ENCODE results near the gene RGL1.

Gene RGL1

GRCh38 chr1:183915625-183916510 lies 110.9 kb downstream of the RGL1 start (continued):
- no peak for TF ChIP-seq ZNF18 (tag by site-specific recombination; IDR thresholded peaks at IDR 0.05)
- TF ChIP-seq ZNF776 (tag by site-specific recombination; IDR thresholded peaks at IDR 0.05; ENCODE audit: borderline replicate concordance): no peak
- TF ChIP-seq ZNF202 (tag by site-specific recombination; IDR thresholded peaks at IDR 0.05; ENCODE audit: borderline replicate concordance): no peak

- TF ChIP-seq ZFP41 (tag by site-specific recombination; IDR thresholded peaks at IDR 0.05; ENCODE audit: borderline replicate concordance): no peak
- no peak for TF ChIP-seq ZNF843 (tag by site-specific recombination; IDR thresholded peaks at IDR 0.05)
- TF ChIP-seq ZBTB6 (tag by site-specific recombination; IDR thresholded peaks at IDR 0.05): no peak
- TF ChIP-seq ZNF768 (tag by site-specific recombination; IDR thresholded peaks at IDR 0.05): no peak
- no peak for TF ChIP-seq SCRT1 (tag by site-specific recombination; IDR thresholded peaks at IDR 0.05; ENCODE audit: borderline replicate concordance)
- TF ChIP-seq ZNF626 (tag by site-specific recombination; IDR thresholded peaks at IDR 0.05): no peak
- TF ChIP-seq ZNF335 (tag by site-specific recombination; conservative IDR thresholded peaks at IDR 0.05): no peak
- TF ChIP-seq ZNF596 (tag by site-specific recombination; IDR thresholded peaks at IDR 0.05): no peak
- TF ChIP-seq ZSCAN5A (tag by site-specific recombination; IDR thresholded peaks at IDR 0.05): no peak
- no peak for TF ChIP-seq ZNF423 (tag by site-specific recombination; IDR thresholded peaks at IDR 0.05)
- no peak for TF ChIP-seq ZNF529 (tag by site-specific recombination; IDR thresholded peaks at IDR 0.05; ENCODE audit: insufficient replicate concordance)
- TF ChIP-seq ZBTB44 (tag by site-specific recombination; IDR thresholded peaks at IDR 0.05): no peak
- TF ChIP-seq BCL11A (tag by site-specific recombination; IDR thresholded peaks at IDR 0.05; ENCODE audit: low read depth): no peak
- TF ChIP-seq ZNF274 (IDR thresholded peaks at IDR 0.05; ENCODE audit: low read length): no peak
- no peak for TF ChIP-seq ZNF274 (tag by site-specific recombination; IDR thresholded peaks at IDR 0.05; ENCODE audit: borderline replicate concordance)
- TF ChIP-seq WT1 (tag by site-specific recombination; IDR thresholded peaks at IDR 0.05): no peak
- no peak for TF ChIP-seq ZNF707 (tag by site-specific recombination; IDR thresholded peaks at IDR 0.05)
- TF ChIP-seq SETDB1 (IDR thresholded peaks at IDR 0.05; ENCODE audit: insufficient read length, low read length): no peak
- no peak for TF ChIP-seq ZBTB8A (tag by site-specific recombination; IDR thresholded peaks at IDR 0.05)
- TF ChIP-seq ZBTB10 (tag by site-specific recombination; IDR thresholded peaks at IDR 0.05): no peak
- no peak for TF ChIP-seq ZNF571 (tag by site-specific recombination; IDR thresholded peaks at IDR 0.05)
- Histone ChIP-seq H3K4me1 (ENCODE audit: control insufficient read depth, insufficient read depth, low read length) (no peaks in the 10 kb centered on the region), H3K27ac (ENCODE audit: extremely low read depth, low read depth, low read length) (no peak overlapping the region), H3K9me3 (ENCODE audit: control insufficient read depth, insufficient read depth, low read depth, low read length) (no peaks in the 10 kb centered on the region), H3K36me3 (ENCODE audit: control insufficient read depth in 2 of 2, insufficient read depth in 1 of 2, low read length in 2 of 2) (peaks cover 0 to 26% of the 10 kb centered on the region in 2 experiments; a peak in 1 of 3 replicates), H3K4me3 (ENCODE audit: low read depth, low read length) (no peak overlapping the region)
- ChIA-PET CTCF (interaction anchor here (0.5 to 6.4 kb wide), 35 partner anchors 9 to 747 kb away, joined by 3 to 128 read pairs (median 4); partner anchors contain the start of gene APOBEC4), POLR2A (interaction anchor here (1.0 to 1.1 kb wide), 3 partner anchors 26 to 261 kb away, joined by 3 to 5 read pairs (median 4); no protein-coding TSS in a partner anchor)
These were observed 111.7 kb downstream of the RGL1 start for GRCh38 chr1:183916574-183916973.
